NCI-H2196 (cell line): ENCODE measurements around the gene ZNF423.

ENCODE experiments used
- DNase-seq: peaks from one replicate; lab custom pipeline; 2025; ENCODE audit not compliant: unreplicated experiment; lab: John Stamatoyannopoulos, UW

The ZNF423 gene

DNA sequence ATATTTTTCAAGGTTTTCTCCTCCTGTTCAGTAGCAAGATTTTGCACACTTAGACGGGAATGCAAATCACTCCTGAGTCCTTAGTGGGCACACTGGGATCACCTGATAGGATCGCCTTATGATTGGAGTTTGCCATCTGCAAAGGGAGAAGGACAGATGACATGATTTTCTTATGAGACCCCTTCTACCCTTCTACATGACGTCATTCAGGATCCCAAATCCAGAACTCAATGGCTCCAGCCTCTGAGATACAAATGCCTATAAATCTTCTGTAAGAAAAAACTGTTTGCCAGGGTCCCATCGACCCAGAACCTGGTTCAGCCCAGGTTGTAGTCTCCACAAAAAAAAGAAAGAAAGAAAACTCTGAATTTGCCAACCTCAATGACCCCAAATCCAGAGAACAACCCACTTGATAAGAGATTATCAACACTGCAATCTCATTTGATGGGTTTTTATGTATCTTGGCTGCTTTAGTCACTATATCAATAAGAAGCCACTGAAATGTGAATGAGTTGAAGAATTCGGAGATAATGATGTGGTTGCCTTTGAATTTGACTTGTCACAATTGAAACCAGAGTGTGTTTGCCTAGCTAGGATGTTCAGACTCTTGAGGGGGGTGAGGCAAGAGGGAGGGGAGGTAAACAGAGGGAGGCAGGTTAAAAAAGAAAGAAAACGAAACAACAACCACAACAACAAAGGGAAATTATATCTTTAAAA, 6.7 kb downstream of the ZNF423 start:
- DNase-seq = no peak

DNA sequence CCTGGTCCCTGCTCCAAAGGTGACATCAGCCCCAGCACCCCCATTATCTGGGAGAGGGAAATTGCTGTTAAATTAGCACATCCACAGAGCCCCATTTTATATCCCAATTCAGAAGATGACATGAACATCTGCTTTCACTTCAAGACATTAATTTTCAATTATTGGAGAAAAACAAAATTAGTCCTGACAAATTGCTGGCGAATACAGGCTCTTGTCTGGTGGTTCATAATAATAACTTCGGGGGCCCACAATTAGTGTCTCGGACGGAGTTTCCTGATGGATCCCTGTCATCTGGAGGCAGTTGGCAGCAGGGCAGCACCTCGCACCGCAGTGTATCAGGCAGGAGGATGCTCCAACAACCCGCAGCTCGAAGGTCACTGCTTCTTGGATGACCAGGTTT, 7.4 kb downstream of the ZNF423 start:
- DNase-seq = no peak

- DNase-seq = no peak
Measured at GRCh38 chr16:49846800-49847199, 9.1 kb downstream of the ZNF423 start.

GRCh38 chr16:49844359-49844758, 11.6 kb downstream of the ZNF423 start:
- no peak for DNase-seq

DNA sequence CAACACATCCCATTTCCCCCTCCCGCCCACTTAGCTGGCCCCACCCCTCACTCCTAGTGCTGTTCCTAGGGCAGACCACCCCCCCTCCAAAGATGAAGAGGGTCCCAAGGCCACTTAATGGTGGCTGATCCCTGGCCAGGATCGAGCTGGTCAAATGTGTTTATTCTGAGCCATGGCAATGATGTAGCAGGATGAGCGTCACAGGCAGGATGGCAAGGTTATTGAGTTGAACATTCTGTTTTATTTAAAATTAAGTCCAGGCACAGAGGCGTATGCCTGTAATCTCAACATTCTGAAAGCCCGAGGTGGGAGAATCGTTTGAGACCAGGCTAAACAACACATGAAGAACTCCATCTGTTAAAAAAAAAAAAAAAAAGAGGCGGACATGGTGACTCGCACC, 12.2 kb downstream of the ZNF423 start:
- DNase-seq = no peak

DNA sequence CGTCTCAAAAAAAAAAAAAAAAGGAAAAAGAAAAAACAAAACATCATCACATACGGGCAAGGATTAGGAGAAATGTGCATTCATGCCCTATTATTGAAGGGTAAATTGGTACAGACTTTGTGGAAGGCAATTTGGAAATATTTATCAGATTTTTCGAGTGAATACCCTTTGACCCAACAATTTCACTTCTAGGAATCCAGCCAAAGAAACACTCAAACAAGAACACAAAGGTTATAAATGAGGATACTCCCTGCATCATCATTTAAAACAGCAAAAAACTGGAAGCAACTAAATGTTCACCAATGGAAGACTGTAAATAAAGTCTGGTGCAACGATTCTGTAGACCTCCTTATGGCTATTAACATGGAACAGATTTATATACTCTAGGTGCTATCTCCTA, 12.9 kb downstream of the ZNF423 start:
- no peak for DNase-seq

GRCh38 chr16:49839017-49839825, 16.7 kb downstream of the ZNF423 start:
- no peak for DNase-seq

- no peak for DNase-seq
Measured at GRCh38 chr16:49838441-49839016, 17.4 kb downstream of the ZNF423 start.

- no peak for DNase-seq
Measured at GRCh38 chr16:49837688-49838410, 18.1 kb downstream of the ZNF423 start.

- DNase-seq = no peak
Measured at GRCh38 chr16:49836668-49837067, 19.2 kb downstream of the ZNF423 start.

DNA sequence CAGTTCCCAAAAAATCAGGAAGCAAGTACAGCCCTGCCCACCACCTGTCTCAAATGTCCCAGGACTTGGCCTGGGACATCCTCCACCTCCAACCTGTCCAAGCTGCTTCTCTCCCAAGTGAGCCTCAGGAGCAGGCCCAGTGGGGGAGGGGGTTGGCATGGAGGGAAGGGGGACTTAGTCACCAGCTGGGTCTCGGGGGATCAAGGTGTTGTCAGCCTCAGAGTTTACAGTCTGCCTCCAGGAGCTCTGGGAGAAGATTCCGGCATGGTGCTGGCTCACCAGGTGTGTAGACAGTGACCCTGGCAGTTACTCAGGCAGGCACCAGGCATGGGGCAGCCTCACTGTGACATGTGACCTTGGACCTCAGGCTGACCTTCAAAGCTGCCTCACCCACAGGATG, 19.7 kb downstream of the ZNF423 start:
- DNase-seq = no peak

DNA sequence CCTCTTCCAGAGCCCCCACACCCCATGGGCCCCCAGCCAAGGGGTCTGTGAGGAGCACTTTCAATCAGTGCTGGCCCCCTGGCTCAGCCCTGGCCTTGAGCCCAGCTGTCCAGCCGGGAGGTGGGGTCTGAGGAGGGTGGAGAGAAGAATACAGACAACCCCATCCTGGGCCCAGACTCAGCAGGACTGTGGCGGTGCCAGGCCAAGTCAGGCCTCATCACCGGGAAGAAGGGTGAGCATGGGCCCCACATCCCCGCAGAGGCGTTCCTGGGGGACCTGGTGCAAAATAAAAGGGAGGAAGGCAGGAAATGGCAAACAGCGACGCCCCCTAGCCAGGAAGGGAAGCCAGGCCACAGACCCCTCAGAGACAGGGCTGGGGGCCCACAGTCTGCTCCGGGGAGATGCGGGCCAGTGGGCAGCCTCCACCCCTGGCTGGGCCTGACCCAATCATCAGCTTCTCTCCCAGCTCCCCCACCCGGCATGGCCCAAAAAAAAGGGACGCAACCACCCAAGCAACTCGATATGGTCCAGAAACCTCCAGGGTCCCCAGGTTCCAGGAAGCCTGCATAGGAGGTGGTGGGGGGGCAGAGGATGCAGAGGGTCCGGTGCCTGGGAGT, 20.6 kb downstream of the ZNF423 start:
- DNase-seq = no peak

- no peak for DNase-seq
Measured at GRCh38 chr16:49834531-49835151, 21.3 kb downstream of the ZNF423 start.

DNA sequence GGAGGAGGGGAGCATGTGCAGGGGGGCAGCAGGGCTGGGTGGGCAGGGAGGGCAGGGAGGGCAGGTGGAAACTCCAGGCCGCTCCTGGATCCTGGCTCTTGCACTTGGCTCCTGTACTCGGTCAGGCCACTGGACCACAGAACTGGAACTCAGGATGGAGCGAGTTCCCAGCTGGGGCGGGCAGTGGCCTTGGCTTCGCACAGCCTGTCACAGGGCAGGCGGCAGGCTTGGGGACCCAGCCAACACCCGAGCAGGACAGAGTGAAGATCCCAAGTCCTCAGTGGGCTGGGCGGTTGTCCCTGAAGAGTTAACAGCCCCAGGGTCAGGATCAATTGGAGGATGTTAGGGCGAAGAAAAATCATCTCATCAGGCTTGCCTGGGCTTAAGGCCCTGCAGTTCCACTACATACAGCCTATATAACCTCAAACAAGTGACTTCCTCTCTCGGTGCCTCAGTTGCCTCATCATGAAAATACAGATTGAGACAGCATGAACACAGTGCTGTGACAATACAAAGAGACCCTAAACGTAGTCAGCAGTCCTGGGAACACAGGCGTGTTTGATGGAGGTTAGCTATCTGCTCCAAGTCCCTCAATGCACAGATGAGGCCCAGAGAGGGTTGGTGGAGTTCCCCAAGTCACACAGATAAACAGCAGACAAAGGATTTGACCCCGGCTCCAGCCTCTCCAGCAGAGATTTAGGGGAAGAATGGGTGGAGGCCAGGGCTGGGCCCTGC, 21.9 kb downstream of the ZNF423 start:
- no peak for DNase-seq

GRCh38 chr16:49833085-49833484, 22.8 kb downstream of the ZNF423 start:
- DNase-seq = no peak

DNA sequence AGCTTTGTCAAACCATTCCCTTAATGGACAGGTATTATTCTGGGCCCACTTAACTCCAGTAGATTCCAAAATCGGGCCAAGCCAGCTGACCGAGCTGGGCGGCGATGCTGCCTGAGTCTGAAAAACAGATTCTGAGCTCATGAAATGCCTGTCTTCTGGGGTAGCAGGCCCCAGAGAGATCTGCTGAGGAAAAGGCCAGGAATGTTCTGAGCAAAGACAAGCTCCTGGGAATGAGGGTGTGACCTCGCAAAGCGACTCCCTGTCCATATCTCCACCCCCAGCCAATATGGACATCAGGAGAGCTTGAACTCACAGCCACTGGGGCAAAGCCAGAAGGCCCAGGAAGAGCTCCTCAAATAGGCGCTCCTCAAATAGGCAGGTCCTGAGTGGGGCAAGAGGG, 23.7 kb downstream of the ZNF423 start:
- DNase-seq = no peak

DNA sequence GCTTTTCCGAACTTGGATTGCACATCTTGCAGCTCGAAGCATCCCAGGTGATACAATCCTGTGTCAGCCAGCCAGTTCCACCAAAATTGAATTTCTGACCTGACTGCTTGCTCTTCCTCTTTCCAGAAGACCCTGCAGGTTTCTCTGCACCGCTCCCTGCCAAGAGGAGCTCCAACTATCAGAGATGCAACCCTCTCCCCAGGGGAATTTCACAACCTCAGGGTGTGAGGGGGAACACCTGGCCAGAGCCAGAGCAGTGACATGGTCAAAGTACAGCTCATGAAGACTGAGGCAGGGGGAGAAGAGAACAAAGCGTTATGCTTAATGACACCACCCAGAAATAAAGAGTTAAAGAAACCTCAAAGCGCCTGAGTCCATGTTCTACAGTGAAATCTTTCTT, 25.0 kb downstream of the ZNF423 start:
- no peak for DNase-seq

DNA sequence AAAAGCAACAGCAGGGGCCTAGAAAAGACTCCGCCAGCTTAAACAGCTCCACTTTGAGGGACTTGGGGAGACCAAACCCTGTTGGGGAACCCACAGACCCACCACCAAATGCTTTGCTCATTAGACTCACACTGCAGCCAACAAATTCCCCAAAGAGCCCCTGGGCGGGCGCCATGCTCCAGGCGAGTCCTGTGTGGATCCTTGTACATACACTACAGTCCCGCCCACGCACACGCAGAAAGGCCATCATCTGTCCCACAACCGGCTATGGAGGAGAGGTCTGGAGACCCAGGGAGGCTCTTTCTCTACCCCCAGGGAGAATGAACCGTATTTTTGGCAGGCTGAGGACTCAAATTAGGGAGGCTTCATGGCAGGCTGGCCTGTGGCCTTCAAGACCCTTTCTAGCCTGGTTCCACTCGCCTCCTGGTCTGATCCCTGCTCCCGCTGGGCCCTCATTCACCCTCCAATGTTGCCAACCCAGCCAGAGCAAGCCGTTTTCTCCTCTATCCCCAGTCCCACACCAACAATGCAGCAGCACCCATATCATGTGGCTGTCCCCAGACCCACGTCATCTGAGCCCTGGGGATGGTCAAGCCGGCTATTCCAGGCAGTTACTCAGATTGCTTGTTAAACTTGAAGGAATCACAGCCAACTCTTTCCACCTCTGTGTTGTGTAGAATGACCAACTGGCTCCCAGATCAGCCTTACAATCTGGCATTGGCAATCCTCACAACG, 27.2 kb downstream of the ZNF423 start:
- DNase-seq = no peak

DNA sequence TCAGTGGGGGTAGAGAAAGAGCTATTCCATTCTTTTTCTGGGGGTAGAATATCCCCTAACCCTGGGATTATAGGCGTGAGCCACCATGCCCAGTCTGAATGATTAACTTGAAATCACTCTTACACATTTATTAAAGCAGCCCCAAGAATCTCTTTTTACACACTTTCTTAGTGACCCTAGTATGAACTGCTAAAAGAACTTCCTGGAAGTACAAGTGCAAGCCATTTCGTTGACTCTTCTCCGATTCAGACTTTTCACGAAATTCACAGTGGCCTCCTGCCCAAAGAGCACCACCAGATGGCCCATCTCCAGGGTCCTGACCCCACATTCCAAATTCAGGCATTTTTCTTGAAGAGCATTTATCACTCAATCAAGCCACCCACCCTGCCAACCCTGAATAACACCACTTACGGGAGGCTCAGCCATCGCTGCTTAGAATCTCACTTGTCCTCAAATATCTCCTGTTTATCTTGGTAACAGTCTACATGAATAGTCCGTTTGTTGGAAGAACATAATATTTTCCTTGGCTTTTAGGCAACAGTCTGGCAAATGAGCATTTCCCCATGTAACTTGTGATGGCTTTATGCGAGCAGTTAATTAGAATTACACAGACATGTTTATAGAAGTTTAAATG, 28.0 kb downstream of the ZNF423 start:
- no peak for DNase-seq
